MM.1S (cell line): Measurements from ENCODE around the gene DISC1.

Experiments used
- EZH2 ChIP-seq: fragments of 300-600 bp; sonication (generic); optimal IDR thresholded peaks from 2 replicates; pipeline ENCODE3; 2017; ENCODE audit warnings: low read depth, mild to moderate bottlenecking, antibody characterized with exemption, low read length, mixed read lengths
- EZH2phosphoT487 ChIP-seq: fragments of 300-600 bp; sonication (generic); IDR thresholded peaks from 2 replicates; pipeline ENCODE4 v1.6.1; 2018; ENCODE audit warnings: antibody characterized with exemption, low read length
- TF ChIP-seq, protein P1 (sequence below): fragments of 300-600 bp; sonication (generic); IDR thresholded peaks from 2 replicates; pipeline ENCODE4 v1.5.1; 2016; ENCODE audit warnings: antibody characterized with exemption, low read length, mixed read lengths

DNA sequence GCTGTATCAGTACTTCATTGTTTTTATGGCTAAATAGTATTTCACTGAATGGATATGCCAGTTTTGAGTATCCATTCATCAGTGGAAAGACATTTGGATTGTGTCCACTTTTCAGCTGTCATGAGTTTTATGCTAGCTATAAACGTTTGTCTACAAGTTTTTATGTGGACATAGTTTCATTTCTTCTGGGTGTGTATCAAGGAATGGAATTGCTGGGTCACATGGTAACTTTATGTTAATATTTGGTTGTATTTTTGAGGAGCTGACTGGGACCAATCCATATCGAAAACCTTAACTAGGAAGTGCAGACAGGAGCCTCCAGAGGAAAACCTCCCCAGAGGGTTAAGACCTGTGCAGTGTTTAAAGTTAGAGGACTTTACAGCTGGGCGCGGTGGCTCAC is 31.8 kb upstream of the DISC1 start:
- TF ChIP-seq, protein P1, sequence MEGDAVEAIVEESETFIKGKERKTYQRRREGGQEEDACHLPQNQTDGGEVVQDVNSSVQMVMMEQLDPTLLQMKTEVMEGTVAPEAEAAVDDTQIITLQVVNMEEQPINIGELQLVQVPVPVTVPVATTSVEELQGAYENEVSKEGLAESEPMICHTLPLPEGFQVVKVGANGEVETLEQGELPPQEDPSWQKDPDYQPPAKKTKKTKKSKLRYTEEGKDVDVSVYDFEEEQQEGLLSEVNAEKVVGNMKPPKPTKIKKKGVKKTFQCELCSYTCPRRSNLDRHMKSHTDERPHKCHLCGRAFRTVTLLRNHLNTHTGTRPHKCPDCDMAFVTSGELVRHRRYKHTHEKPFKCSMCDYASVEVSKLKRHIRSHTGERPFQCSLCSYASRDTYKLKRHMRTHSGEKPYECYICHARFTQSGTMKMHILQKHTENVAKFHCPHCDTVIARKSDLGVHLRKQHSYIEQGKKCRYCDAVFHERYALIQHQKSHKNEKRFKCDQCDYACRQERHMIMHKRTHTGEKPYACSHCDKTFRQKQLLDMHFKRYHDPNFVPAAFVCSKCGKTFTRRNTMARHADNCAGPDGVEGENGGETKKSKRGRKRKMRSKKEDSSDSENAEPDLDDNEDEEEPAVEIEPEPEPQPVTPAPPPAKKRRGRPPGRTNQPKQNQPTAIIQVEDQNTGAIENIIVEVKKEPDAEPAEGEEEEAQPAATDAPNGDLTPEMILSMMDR = no peak
- TF ChIP-seq EZH2 = no peak
- no peak for TF ChIP-seq EZH2phosphoT487
